Left colon (tissue), 2 donors: ENCODE measurements around the gene SLC9A9. TPM values are rescaled to one million over a fixed set of nuclear protein-coding genes. Genes with fewer than 3 reads are reported as not detected.

Experiments used
- ATAC-seq: fragments of 200-7000 bp; cut with Tn5 transposase; one replicate; pipeline ENCODE4 v1.9.1; 2020; ENCODE audit warnings: mild to moderate bottlenecking, moderate library complexity
- DNase-seq, 2 donors: peaks; one replicate each; pipeline ENCODE4 v3.0.0-alpha.2; 2020
- intact Hi-C, 2 donors: fragments of 100-400 bp; cut with DNase I in 1 of 2; cut with micrococcal nuclease in 1 of 2; formaldehyde crosslinking; loops; one replicate each; pipeline versions ENCODE4 v1.11.2 to v1.14.0; 2022; cut with DNase I, micrococcal nuclease
- total RNA-seq, 2 donors: library from RNA; stranded (reverse); fragmentation: NEBNext Ultra II Directional; extraction: Animal tissue kit (Norgen Biotek cat#: 25700); gene quantifications; one replicate each; pipeline ENCODE4 v1.2.1, GENCODE V29; 2021
- donor health status: DM: no; HTN: no; CAD: no.
- donor health status: DM: yes; HTN: yes; CAD: no.

The SLC9A9 gene
- total RNA-seq, 2 donors from 2014 or later, result 2.7 to 7.4 TPM

DNA sequence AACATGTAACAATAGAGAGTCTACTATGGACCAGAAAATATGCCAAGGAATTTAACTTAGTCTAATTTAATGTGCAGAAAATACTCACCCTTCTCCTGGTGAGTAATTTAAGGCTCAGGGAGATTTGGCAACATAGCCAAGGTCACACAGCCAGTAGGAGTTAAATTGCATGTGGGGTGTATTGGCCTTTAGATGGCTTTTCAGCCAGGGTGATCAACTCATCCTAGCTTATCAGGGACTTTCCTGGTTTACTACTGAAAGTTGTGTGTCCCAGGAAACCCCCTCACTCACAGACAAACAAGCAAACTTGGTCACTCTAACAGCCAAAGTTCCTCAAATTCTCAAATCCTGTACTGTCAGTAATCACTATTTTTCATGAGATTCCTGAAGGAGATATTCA is 2.6 kb upstream of the SLC9A9 start:
- intact Hi-C loops, result no loop called here
- ATAC-seq, result no peak
- no peak for DNase-seq

DNA sequence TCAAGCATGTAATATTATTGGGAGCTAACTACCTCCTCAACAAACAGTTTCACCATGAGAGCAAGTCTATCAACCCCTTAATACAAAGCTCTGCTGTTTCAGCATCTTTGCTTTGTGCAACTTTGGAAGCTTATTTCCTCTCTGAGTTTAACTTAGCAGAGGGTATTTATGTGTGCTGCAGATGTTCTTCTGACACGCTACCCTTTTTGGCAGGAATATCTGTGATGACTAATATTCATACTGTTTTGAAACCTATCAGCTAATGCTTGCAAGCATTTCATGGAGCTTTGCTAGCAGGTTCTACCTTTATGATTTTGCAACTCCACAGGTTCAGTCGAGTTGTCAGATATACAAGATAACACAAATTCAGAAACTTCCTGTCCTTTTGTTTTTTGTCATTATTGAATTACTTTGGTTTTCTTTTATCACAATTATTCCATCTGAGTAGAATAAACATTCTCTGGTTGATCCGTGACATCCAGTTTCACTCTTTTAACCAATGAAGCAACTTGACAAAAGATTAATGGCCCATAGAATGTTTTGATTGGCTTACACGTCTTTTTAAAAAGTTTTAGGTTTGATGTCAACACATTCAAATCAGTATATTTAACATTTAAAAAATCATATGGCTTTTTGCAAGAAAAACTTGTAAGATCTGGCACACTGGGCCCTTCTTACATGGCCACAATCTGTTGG is 1.7 kb upstream of the SLC9A9 start:
- DNase-seq (no peak), ATAC-seq (no peak)
- intact Hi-C loops, result no loop called here

DNA sequence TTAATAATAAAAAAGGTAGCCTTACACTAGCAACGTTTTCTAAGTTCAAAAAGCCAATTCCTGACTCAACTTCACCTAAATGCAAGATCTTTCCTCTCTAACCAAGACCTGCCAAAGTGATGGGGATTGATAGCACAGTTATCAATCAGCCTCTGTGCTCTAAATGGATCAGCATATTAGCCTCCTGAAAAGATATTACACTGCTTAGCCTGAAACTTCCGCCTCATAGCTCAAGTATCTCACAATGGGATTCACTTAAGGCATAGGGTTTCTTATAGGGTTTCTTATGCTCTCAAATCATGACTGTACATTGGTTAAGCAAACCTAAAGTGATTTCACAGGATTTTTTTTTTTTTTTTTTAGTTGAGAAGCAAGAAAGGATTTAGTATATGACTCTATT is 436 bp upstream of the SLC9A9 start:
- intact Hi-C loops, result no loop called here

DNA sequence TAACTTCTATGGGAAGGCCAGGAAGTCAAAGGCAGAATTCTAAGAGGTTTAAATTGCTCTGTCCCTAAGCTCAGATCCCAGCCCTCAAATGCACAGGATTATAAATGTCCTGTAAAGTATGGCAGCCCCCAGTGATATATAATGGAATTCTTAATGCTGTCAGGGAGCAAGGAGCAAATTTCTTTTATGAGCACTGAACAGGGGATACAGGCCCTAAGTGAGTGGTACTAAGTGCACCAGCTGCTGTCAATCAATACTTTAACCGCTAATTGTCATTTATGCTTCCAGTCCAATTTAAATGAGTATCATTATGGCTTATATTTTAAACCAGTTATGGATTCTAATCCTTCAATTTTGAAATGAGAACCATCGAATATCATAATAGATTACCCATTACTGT is 4.7 kb downstream of the SLC9A9 start:
- DNase-seq, result no peak
- no peak for ATAC-seq
- intact Hi-C loops, result no loop called here

More for the DNA sequence above, 436 bp upstream of the SLC9A9 start:
- no peak for DNase-seq
- no peak for ATAC-seq

DNA sequence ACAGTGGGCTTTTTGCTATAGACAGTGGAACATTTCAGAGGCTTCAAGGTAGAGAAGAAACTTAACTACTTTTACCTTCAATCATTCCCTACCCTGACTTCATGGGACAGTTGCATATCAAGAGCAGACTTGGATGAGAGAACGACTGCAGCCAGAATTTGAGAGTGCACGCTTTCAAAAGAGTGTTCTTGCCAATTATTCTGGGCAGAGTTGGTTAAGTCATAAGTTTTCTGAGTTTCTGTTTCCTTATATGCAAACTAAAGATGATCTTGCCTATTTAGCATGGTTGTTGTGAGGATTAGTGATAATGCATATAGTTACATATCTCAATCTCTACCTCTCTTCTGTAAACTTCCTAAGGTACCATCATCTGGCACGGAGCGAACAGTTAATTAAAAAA is 7.6 kb downstream of the SLC9A9 start:
- intact Hi-C loops, result no loop called here
- DNase-seq (no peak), ATAC-seq (no peak)

DNA sequence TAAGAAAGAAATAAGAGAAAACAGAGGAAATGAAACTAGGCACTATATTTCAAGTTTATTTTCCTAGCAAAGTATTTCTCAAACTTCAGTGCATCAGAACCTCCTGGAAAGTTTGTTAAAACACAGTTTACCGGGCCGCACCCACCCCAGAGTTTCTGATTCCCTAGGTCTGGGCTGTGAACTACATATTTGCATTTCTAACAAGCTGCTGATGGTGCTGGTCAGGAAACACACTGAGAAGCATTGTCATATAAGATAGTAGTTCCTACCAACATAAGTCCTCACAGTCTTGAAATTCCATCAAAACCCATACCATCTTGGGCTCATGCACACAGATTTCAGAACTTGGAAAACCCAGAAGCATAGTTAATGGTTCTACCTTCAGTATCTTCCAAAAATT is 8.3 kb downstream of the SLC9A9 start:
- intact Hi-C loops, result no loop called here
- no peak for DNase-seq
- ATAC-seq, result no peak

DNA sequence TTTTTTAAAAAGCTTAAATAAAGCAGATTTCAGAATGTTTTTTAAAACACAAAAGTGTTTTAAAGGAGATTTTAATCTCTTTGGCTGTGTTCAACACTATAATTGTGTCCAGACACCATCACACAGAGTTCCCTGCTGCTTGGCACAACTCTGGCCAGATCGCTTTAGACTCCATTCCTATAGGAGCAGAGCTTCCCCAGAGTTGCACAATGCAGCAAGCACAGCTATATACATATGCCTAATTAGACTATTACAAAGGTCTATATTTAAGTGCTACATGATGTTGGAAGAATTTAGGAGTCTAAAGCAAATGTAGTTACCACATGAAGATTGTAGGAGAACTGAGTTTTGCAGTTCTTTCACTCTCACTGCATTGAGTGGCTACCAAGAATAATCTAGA is 11.2 kb downstream of the SLC9A9 start:
- ATAC-seq (no peak), DNase-seq (no peak)
- intact Hi-C loops, result no loop called here

DNA sequence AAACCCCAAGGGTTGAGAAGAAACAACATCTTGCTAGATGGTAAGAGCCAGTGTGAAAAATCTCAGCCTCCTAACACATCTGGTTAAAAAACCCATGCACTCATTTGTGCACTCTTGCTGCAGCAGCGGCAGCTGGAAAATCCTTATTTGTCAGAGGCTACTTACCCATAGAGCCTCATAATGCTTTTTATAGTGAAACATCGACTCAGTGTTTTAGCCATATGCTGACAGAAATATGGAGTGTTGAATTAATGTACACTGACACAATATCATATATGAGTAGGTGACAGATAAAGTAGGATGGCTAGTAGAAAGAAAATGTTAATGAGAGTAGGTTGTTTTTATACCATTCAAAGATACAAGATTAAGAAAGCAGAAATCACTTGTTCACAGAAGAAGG is 13.0 kb downstream of the SLC9A9 start:
- no peak for ATAC-seq
- no peak for DNase-seq
- intact Hi-C loops, result no loop called here

DNA sequence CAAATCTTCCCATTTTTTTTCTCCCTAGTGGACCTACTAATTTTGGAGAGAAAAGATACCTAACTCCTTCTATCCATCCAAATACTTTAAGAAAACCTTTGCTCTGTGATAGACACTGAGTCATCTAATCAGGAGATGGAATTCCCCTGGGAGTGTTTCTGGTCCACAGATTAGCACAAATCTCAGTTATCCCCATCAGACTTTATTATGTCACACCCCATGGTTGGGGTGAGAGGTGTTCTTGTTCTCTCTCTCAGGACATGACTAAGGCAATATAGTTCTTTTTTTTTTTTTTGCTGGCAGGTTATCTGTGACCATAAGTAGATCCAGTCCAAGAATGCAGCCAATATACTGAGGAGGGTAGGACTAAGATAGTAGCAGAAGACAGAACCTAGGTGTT is 15.8 kb downstream of the SLC9A9 start:
- ATAC-seq (no peak), DNase-seq (no peak)
- intact Hi-C loops, result no loop called here

DNA sequence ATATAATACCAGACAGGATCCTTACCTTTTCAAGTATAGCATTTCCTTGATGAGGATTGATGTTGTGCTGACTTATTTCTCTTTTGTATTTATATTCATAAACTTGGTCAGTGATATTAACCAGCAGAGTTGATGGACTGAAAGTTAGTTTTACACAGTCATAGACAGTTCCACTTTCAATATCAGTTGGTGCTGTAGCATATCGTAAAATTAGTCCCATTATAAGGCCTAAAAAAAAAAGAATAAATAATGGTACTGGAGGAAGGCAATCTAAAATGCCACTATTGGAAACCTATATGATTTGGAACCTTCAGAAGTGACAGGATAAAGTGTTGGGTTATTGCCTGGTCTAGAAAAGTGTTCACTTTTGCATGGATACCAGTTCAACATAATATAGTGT is 16.3 kb downstream of the SLC9A9 start:
- intact Hi-C loops, result no loop called here
- no peak for DNase-seq

DNA sequence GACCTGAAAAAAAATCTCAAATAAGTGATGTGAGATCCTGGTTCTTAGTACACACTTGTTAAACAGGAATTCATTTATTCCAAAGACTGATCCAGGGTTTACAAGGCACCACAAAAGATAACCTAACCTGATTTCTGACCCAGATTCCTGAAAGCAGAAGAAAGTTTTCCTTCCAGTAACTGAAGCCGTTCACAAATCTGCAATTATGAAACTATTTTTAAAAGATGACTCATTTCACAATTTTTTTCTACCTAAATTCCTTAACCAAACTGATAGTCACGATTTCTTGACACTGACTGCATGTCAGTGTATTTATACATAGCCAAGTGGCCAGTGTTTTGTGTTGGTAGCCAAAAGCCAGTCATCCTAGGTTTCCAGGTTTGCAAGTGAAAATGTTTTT is 17.1 kb downstream of the SLC9A9 start:
- intact Hi-C loops, result no loop called here
- ATAC-seq (no peak), DNase-seq (no peak)

More for the DNA sequence above, 16.3 kb downstream of the SLC9A9 start:
- ATAC-seq, result no peak

DNA sequence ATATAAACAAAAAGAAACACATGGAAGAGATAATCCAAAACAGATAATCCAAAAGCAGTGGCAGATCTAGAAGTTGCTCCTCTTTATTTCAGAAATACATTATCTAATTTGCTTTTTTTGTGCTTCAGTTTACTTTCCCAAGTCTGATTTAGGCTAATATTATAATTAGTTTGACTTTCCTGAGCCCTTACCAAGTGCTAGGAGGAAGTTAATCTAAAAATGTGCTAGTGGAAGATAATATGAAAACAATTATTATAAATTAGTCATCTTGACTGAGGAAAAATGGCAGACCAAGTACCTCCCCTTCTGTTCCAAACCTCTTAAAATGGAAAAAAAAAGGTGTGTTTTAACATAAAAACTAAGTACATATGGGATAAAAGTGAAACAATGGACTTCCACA is 17.5 kb downstream of the SLC9A9 start:
- intact Hi-C loops, result no loop called here
- ATAC-seq (no peak), DNase-seq (no peak)

DNA sequence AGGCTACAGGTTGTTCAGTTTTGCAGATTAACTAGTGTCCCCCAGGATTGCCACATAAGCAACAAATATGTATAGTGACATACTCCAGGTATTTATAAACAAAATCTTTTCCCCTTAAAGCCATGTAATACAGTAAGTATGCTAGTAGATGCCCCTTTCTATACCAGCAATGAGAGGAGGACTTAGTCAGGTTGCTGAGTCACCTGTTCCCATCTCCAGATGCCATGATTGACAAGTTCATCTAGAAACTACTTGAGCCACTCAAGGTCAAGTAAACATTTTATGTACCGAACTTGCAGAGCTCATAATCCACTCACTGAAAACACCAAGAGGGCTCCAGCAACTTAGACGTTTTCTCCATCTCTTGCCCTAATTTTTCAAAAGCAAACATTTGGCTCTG is 18.2 kb downstream of the SLC9A9 start:
- ATAC-seq (no peak), DNase-seq (no peak)
- intact Hi-C loops, result no loop called here

DNA sequence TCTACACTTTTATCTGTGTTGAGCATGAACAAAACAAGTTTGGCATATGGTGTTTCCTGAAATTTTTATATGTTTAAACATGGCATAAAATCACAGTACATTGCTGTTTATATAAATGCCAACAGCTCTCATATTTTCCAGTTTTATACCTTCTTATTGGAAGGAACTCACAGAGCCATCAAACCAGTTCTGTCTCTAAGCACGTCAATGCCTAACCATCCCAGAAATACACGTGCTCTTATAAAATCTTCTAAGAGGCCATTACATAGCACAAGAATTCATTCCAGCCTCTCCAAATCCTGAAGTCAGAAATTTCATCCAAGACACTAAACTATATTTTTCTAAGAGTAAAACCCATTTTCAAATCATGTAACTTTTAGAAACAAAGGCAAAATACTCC is 20.8 kb downstream of the SLC9A9 start:
- no peak for DNase-seq
- ATAC-seq, result no peak
- intact Hi-C loops, result no loop called here

DNA sequence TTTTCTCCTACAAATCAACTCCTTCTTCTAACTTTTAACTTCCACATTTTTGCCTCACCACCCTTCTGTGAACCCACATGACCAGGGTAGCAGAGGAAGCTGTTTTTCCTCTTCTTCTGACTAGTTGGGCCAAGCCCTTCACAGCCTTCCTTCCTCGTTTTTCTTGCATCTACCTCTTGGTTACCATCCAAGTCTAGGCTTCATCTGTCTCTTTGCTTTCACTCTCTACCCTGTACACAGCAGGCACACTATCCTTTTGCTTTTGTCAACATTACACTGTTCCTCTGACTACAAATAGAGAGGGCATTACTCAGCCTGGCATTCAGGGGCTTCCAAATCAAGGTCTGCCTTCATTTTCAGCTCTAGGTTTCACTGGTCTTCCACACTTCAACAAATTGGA is 22.0 kb downstream of the SLC9A9 start:
- DNase-seq (no peak), ATAC-seq (no peak)
- intact Hi-C loops, result no loop called here

DNA sequence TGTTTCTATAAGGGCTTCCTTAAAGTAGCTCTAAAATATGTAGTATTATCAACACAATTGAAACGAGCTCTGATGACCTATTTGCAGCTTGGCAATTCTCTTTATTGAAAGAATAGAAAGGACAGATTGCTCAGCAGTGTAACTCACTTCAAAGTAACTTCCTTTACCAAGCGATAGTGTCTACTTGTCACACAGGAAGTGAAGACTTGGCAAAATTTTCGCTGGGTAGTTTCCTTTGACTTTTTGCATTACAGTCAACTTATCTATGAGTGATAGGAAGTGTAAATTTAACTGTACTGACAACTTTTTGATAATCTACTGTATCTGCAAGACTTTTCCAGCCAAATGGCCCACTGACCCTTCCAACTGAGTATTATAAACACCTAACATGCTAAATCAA is 22.8 kb downstream of the SLC9A9 start:
- ATAC-seq (no peak), DNase-seq (no peak)

DNA sequence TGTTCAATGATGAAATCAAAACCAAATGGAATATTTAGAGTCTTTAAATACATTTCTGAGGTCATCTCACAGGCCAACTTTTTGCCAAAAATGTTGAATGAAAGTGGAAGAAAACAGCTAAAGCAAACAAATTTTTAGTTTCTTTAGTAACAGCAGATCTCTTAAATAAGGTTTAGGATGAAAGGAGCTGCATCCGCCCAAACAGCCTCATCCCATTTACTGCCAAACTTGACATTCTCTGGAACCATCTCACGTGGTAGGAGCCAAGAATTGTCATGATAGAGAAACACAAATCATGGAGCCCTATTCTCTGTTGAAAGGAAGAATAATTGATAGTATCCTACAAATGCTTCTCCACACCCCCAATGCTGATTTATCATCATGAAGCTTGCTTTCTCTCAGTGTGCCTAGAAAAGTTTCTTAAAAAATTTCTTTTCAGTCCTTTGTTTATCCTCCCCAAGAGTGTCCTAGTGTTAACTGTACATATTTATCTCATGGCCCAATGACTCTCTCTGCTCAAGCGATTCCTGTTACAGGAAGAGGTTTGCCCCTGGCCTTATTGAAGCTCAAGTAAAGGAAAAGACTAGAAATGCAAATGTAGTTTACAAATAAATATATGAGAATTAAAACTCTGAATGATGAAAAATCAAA is 23.4 kb downstream of the SLC9A9 start:
- no peak for DNase-seq
- intact Hi-C loops, result no loop called here
- no peak for ATAC-seq

More for the DNA sequence above, 22.8 kb downstream of the SLC9A9 start:
- intact Hi-C loops, result no loop called here

DNA sequence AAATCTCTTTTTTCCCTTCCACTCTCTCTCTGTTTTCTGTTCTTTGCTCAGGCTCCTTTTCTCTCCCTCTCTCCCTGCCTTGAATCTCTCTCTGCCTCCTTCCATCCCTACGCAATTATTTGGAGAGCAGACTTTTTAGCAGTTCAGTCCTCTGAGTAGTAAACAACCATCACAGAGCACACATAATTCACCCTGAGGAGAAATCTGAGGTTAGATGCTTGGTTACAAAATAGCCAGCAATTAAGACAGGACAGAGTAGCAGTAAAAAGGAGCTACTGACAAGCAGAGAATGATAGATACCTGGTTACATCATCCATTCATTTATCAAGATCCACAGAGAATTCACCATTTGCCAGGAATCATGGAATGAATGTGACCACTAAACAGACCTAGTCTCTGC is 25.5 kb downstream of the SLC9A9 start:
- ATAC-seq, result no peak
- intact Hi-C loops, result no loop called here

DNA sequence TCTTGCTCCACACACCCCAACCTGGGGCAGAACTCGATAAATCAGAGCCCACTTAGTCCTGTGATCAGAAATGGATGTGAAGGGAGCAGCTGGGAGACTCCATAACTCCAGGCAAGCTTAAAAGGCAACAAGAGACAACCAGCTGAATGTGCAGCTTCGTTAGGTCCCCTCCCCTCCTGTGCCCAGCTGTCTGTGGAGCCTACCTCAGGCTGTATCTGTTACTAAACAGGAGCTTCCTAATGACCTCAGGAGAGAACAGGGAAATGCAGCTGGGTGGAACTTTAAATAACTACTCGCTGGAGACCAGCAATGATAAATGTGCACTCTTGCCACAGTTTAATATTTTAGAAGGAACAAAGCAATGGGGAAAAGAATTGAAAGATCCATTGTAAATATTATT is 25.9 kb downstream of the SLC9A9 start:
- no peak for ATAC-seq
- peak in 1 of 2 donors; percentile 31 for DNase-seq
- intact Hi-C loops, result no loop called here

More for the DNA sequence above, 25.5 kb downstream of the SLC9A9 start:
- DNase-seq, result no peak

DNA sequence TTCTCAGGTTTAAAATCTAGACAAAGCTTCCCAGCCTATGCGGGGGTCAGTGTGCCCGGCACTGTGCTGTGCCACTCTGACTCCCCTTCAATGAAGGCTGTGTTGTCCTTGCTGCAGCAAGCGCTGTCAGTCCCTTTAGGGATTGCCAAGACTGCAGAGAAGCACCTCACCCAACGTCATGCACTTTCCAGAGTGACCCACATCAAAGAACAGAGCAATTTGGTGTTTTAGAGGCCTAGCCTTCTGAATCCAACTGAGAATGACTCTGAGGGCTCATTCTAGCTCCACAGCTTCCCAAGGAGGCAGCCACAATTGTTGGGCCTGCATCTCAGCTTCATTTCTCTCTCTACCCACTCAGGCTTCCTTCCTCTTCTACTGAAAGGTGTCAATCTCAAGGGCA is 26.4 kb downstream of the SLC9A9 start:
- intact Hi-C loops, result no loop called here
- DNase-seq (no peak), ATAC-seq (no peak)
